Ascending aorta (tissue), 2 donors: ENCODE measurements around the gene GALNT15. TPM values are rescaled to one million over a fixed set of nuclear protein-coding genes. Genes with fewer than 3 reads are reported as not detected.

Experiments used
- DNase-seq, 2 donors: peaks; one replicate each; pipeline ENCODE4 v3.0.0-alpha.2; 2019; ENCODE audit warnings: low spot score in 2 of 2
- H3K27ac ChIP-seq, 2 donors: fragments of 200-600 bp; sonication (generic); one replicate each; pipeline ENCODE4 v1.5.1; 2016 to 2017; ENCODE audit warnings: mild to moderate bottlenecking in 1 of 2
- H3K27me3 ChIP-seq: fragments of 200-600 bp; sonication (generic); one replicate; pipeline ENCODE4 v1.5.1; 2017
- H3K36me3 ChIP-seq, 2 donors: fragments of 200-600 bp; sonication (generic); one replicate each; pipeline ENCODE4 v1.5.1; 2016
- H3K4me1 ChIP-seq, 2 donors: fragments of 200-600 bp; sonication (generic); one replicate each; pipeline ENCODE4 v1.5.1; 2016 to 2017; ENCODE audit warnings: mild to moderate bottlenecking in 1 of 2
- H3K4me3 ChIP-seq, 2 donors: fragments of 200-600 bp; sonication (generic); one replicate each; pipeline ENCODE4 v1.5.1; 2016 to 2017; ENCODE audit warnings: mild to moderate bottlenecking in 1 of 2
- H3K9me3 ChIP-seq, 2 donors: fragments of 200-600 bp; sonication (generic); one replicate each; pipeline ENCODE4 v1.5.1; 2016
- CTCF ChIP-seq, 3 experiments: fragments of 200-600 bp in 2 of 3; fragments of 450-650 bp in 1 of 3; sonication (generic) in 2 of 3; IDR thresholded peaks; one replicate each; pipeline ENCODE4 v1.5.1; 2016 to 2019; ENCODE audit warnings: antibody characterized with exemption in 3 of 3, mild to moderate bottlenecking in 1 of 3, moderate library complexity in 1 of 3
- intact Hi-C: fragments of 100-400 bp; cut with DNase I; formaldehyde crosslinking; loops from one replicate; pipeline ENCODE4 v1.15.1; 2023
- total RNA-seq: library from RNA; depleted of rRNA; stranded (reverse); fragments of >200 nt; gene quantifications from one replicate; pipeline ENCODE4 v1.1.0, GENCODE V29; 2016

The GALNT15 gene
- total RNA-seq: 222 TPM

- intact Hi-C loops: loop anchor here (2.0 to 10.0 kb wide), 3 partner anchors 37 to 358 kb away; no protein-coding TSS in a partner anchor
Observed at GRCh38 chr3:16174389-16174788, at the start of gene GALNT15. Gene GALNT15 (plus strand): TSS chr3:16174680. CDS start chr3:16175152, 472 bp downstream.

GRCh38 chr3:16126634-16127033 is 47.8 kb upstream of the GALNT15 start:
- Histone ChIP-seq H3K27ac (no peak overlapping the region), H3K27me3 (no peaks in the 10 kb centered on the region), H3K4me3 (no peak overlapping the region), H3K4me1 (peaks cover 0 to 4% of the 10 kb centered on the region in 2 donors), H3K9me3 (no peaks in the 10 kb centered on the region), H3K36me3 (no peaks in the 10 kb centered on the region)
- no peak for DNase-seq
- no peak for TF ChIP-seq CTCF (IDR thresholded peaks at IDR 0.05)
- intact Hi-C loops: no loop called here

More at GRCh38 chr3:16174389-16174788, at the start of gene GALNT15:
- H3K9me3 ChIP-seq: no peaks in the 10 kb centered on the region
- H3K27me3 ChIP-seq: no peaks in the 10 kb centered on the region
- peaks cover 0 to 9% of the 10 kb centered on the region in 2 donors for H3K4me1 ChIP-seq
- peak; percentile 66 to 97 for DNase-seq
- peak within 1 kb of the TSS; percentile 57 to 59 for H3K4me3 ChIP-seq
- peak within 1 kb of the TSS; percentile 66 to 79 for H3K27ac ChIP-seq
- TF ChIP-seq CTCF (IDR thresholded peaks at IDR 0.05): no peak
- H3K36me3 ChIP-seq: peaks cover 0 to 10% of the 10 kb centered on the region in 2 donors

GRCh38 chr3:16127249-16127648 is 47.2 kb upstream of the GALNT15 start:
- H3K4me1 ChIP-seq: peaks cover 0 to 4% of the 10 kb centered on the region in 2 donors
- H3K27ac ChIP-seq: no peak overlapping the region
- no peaks in the 10 kb centered on the region for H3K9me3 ChIP-seq
- no peaks in the 10 kb centered on the region for H3K36me3 ChIP-seq
- no peak for DNase-seq
- no peaks in the 10 kb centered on the region for H3K27me3 ChIP-seq
- no peak for TF ChIP-seq CTCF (IDR thresholded peaks at IDR 0.05)
- H3K4me3 ChIP-seq: no peak overlapping the region
- intact Hi-C loops: no loop called here

- no peaks in the 10 kb centered on the region for H3K9me3 ChIP-seq
- peaks cover 0 to 16% of the 10 kb centered on the region in 2 donors for H3K4me1 ChIP-seq
- H3K27me3 ChIP-seq: no peaks in the 10 kb centered on the region
- no peaks in the 10 kb centered on the region for H3K36me3 ChIP-seq
- no peak for TF ChIP-seq CTCF (IDR thresholded peaks at IDR 0.05)
- intact Hi-C loops: loop anchor here (5.0 kb wide), 1 partner anchor 63 kb away; no protein-coding TSS in a partner anchor
- no peak overlapping the region for H3K4me3 ChIP-seq
- no peak for DNase-seq
- H3K27ac ChIP-seq: peak overlapping the region; percentile 4 to 57
Observed at GRCh38 chr3:16130066-16130465, 44.4 kb upstream of the GALNT15 start.

GRCh38 chr3:16132190-16132589 is 42.3 kb upstream of the GALNT15 start:
- no peak overlapping the region for H3K4me3 ChIP-seq
- H3K4me1 ChIP-seq: peaks cover 0 to 19% of the 10 kb centered on the region in 2 donors
- no peaks in the 10 kb centered on the region for H3K27me3 ChIP-seq
- DNase-seq: no peak
- intact Hi-C loops: loop anchor here (5.0 kb wide), 1 partner anchor 65 kb away; no protein-coding TSS in a partner anchor
- TF ChIP-seq CTCF (IDR thresholded peaks at IDR 0.05): no peak
- H3K9me3 ChIP-seq: no peaks in the 10 kb centered on the region
- H3K36me3 ChIP-seq: no peaks in the 10 kb centered on the region
- peak overlapping the region in 1 of 2 donors; percentile 24 for H3K27ac ChIP-seq
